Astrocyte of the cerebellum (primary cell): ENCODE results near the gene GMPPB.

ENCODE experiments used
- DNase-seq: peaks from one replicate; pipeline ENCODE4 v3.0.0-alpha.2; 2011; ENCODE audit warnings: low read depth
- H3K4me3 ChIP-seq: 2 replicates; pipeline ENCODE4 v1.5.1; 2011; ENCODE audit warnings: mild to moderate bottlenecking, low read depth, low read length, moderate library complexity
- CTCF ChIP-seq: IDR thresholded peaks from 2 replicates; pipeline ENCODE4 v1.5.1; 2012; ENCODE audit warnings: low read length, low read depth, moderate library complexity, mild to moderate bottlenecking; ENCODE audit errors: missing control alignments
- in situ Hi-C: cut with HindIII; loops from 2 replicates; pipeline ENCODE4 v1.10.0; 2017; ENCODE audit warnings: low sequenced_read_pairs

The GMPPB gene

GRCh38 chr3:49718858-49719213 lies 4.9 kb downstream of the GMPPB start:
- no peak for DNase-seq
- H3K4me3 ChIP-seq = peak overlapping the region; percentile 39
- in situ Hi-C loops = no loop called here
- TF ChIP-seq CTCF = no peak

DNA sequence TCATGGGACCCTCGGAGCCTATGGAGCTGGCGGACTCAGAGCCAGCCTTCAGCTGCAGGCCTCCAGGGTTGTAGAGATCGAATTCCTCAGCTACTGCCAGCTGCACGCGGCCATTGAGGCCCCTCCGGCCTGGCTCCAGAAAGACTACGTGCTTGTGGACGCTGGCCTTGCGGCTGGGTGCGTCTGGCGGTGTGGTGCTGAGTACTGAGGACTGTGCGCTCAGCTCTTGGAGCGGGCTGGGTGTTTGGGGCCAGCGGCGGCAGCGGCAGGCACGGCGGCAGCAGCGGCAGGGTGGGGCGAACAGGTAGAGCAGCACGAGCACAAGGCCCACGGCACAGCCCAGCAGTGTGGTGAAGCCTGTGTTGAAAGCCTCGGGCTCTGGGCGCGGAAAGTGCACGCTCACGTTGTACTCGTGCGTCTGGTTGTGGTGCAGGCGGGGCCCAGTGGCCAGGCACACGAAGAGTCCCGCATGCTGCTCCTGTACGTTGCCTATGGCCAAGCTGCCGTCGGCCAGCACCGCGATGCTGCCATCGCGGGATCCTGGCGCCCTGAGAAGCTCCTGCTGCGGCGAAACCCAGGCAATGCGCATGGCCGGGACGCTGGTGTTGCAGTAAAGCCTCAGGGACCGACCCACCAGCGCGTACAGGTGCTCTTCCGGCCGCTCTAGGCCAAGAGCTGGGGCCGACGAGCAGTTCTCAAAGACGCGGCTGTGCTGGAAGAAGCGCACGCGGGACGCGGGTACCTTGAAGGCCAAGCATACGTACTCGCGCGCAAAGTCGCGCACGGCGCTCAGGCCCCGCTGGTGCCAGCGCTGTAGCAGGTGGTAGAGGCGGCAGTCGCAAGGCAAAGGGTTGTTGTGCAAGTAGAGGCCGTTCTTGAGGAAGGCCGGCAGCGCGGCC lies 5.5 kb downstream of the GMPPB start:
- in situ Hi-C loops = no loop called here
- TF ChIP-seq CTCF = no peak
- no peak overlapping the region for H3K4me3 ChIP-seq
- DNase-seq = no peak

DNA sequence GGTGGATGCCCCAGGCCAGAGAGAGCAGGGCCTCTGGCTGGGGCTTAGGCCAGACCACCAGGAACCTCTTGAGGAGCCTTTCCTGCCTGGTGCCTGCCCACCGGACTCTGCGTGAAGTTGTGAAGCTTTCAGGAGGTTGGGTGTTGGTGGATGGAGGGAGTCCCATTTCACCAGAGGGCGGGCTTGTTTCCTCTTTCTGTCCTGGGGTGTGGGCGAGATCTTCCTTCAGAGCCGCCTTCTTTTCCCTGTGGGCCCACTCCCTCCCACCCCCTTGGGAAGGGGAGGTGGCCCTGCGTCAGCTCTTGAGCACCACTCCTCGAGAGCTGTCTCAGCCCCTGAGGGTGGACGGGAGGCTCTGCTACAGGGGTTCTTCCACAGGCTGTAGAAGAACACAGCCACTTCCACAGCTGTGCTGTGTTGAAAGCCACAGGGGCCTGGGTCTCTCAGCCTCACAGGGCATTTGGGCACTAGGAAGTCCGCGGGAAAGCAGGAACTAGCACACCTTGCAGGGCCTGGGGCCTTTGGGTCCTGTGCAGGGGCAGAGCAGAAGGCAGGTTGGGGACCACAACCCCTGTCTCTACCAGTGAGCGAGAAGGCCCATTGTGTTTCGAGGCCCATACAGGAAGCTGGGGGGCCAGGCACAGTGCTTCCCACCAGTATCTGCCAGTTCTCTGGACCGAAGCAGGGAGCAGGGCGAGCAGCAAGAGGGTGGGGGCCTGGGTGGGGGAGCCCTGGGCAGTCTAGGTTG lies 6.4 kb downstream of the GMPPB start:
- no peak for TF ChIP-seq CTCF
- H3K4me3 ChIP-seq = no peak overlapping the region
- DNase-seq = no peak
- in situ Hi-C loops = no loop called here

DNA sequence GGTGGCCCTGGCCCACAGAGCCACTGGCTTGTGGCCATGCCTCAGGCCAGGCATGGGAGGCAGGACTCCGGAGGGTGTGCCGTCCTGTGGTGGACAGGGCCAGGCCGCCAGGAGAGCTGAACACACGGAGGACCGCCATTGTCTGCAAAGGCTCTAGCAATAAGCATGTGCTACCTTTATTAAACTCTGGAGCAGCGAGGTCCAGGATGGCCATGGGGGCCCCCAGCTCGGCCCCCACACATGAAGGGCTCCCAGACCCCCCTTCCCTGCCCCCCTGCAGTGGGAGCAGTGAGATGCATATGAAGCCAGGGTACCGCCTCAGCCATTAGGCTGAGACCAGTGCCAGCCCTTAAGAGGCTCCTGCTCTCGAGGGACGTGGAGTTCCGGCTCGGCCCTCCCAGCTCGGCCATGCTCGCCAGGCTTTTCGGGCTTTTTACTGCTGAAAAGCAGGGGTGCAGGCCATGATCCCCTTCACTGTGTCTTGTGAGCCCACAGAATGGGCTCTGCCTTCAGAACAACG lies 7.0 kb downstream of the GMPPB start:
- in situ Hi-C loops = no loop called here
- no peak for TF ChIP-seq CTCF
- no peak overlapping the region for H3K4me3 ChIP-seq
- no peak for DNase-seq

DNA sequence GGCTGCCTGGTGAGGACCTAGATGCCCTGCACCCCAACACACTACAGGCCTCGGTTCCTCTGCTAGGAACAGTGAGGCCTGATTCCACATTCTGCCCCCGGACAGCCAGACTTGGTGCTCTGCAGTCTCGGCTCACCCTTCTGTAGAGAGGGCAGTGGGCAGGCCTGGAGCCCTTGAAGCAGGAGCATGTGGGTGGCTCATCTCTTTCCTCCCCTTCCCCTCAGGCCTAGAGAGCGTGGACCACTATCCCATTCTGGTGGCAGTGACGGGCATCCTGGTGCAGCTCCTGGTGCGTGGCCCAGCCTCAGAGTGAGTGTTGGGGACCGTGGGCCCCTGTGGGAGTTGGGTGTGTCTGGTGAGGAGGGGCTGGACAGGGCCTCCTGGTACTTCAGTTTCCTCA lies 7.6 kb downstream of the GMPPB start:
- no peak for TF ChIP-seq CTCF
- in situ Hi-C loops = no loop called here

GRCh38 chr3:49715611-49716121 lies 8.1 kb downstream of the GMPPB start:
- TF ChIP-seq CTCF = no peak
- in situ Hi-C loops = no loop called here
- no peak for DNase-seq
- H3K4me3 ChIP-seq = no peak overlapping the region

More for the DNA sequence above, 7.6 kb downstream of the GMPPB start:
- DNase-seq = no peak
- no peak overlapping the region for H3K4me3 ChIP-seq
